ENCODE measurements around the gene RNF38.

The RNF38 gene

GRCh38 chr9:36290996-36291395 lies 109.1 kb downstream of the RNF38 start:
- DNase-seq, result no peak

- no peak for DNase-seq
Observed at GRCh38 chr9:36289836-36290435, 110.1 kb downstream of the RNF38 start.

GRCh38 chr9:36288070-36288469 lies 112.0 kb downstream of the RNF38 start:
- DNase-seq, result no peak
